ENCODE data around the gene TOR1B.
A peak's percentile ranks its signal among the peaks of the same experiment; 100 is the strongest.

TOR1B gene

DNA sequence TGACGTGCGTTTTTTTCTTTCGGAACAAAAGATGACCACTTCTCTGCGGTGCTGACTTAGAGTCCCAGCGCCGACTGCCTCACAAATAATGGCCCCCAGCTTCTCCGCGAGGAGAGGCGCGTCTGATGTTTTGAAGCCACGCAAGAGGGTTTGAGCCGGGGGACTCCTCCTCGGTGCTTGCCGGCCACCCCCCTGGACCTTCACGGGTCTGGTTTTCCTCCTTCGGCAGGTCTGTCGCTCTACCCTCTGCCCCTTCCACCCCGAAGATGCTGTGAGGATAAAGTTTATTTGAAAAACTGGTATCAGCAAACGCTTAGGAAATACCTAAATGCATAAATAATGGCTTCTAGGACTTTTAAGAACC lies 32.9 kb downstream of the TOR1B start:
- Histone ChIP-seq H2BK5ac (ENCODE audit: low read length) (no peak overlapping the region), H2BK120ac (ENCODE audit: low read depth, low read length) (no peak overlapping the region), H3K14ac (ENCODE audit: low read length) (no peak overlapping the region), H3K4me1 (ENCODE audit: control insufficient read depth in 2 of 2, insufficient read depth in 1 of 2, low read depth in 1 of 2, low read length in 2 of 2) (peaks cover 4 to 7% of the 10 kb centered on the region in 2 donors), H3K9me3 (replicated peaks in 1 of 2; ENCODE audit: control insufficient read depth in 2 of 2, insufficient read depth in 1 of 2, low read depth in 1 of 2, low read length in 2 of 2) (no peaks in the 10 kb centered on the region), H2AK5ac (ENCODE audit: low read depth, low read length) (no peak overlapping the region), H3K18ac (ENCODE audit: low read length) (no peak overlapping the region), H2AFZ (ENCODE audit: low read length) (peak overlapping the region; percentile 92), H4K91ac (ENCODE audit: low read depth, low read length, poor library complexity) (no peak overlapping the region), H2BK15ac (ENCODE audit: low read length) (no peak overlapping the region), H3K27ac (replicated peaks; ENCODE audit: low read length) (no peak overlapping the region), H3K23ac (ENCODE audit: low read depth, low read length, poor library complexity) (no peak overlapping the region), H2BK12ac (ENCODE audit: low read length) (no peak overlapping the region), H3K27me3 (ENCODE audit: control insufficient read depth in 3 of 3, insufficient read depth in 3 of 3, low read depth in 1 of 3, low read length in 3 of 3) (no peaks in the 10 kb centered on the region), H3K79me1 (ENCODE audit: low read depth, low read length) (peaks cover 8% of the 10 kb centered on the region), H3K9ac (ENCODE audit: low read depth, low read length, poor library complexity) (no peak overlapping the region), H3K4ac (ENCODE audit: low read length) (no peak overlapping the region), H3K36me3 (replicated peaks in 1 of 2; ENCODE audit: control insufficient read depth in 2 of 2, insufficient read depth in 2 of 2, low read length in 2 of 2) (peaks cover 5 to 32% of the 10 kb centered on the region in 2 donors), H4K8ac (ENCODE audit: low read depth, low read length) (no peak overlapping the region), H3K4me2 (ENCODE audit: insufficient read depth, low read length, poor library complexity, severe bottlenecking) (peak overlapping the region; percentile 86), H3K4me3 (ENCODE audit: low read length in 2 of 2) (peak overlapping the region; percentile 79 to 84)
- WGBS, 2 donors (ENCODE audit: extremely low coverage in 2 of 2, insufficient read length in 2 of 2, insufficient replicate concordance in 1 of 2) = no CpG with 5 or more reads among the region's 19 CpGs
- DNase-seq (ENCODE audit: low spot score) = no peak

- Histone ChIP-seq H2BK15ac (ENCODE audit: low read length) (no peak overlapping the region), H3K18ac (ENCODE audit: low read length) (no peak overlapping the region), H2AFZ (ENCODE audit: low read length) (peak overlapping the region; percentile 92), H3K4me3 (ENCODE audit: low read length in 2 of 2) (peak overlapping the region in 1 of 2 donors; percentile 79), H3K4me1 (ENCODE audit: control insufficient read depth in 2 of 2, insufficient read depth in 1 of 2, low read depth in 1 of 2, low read length in 2 of 2) (peaks cover 7 to 9% of the 10 kb centered on the region in 2 donors), H3K27me3 (ENCODE audit: control insufficient read depth in 3 of 3, insufficient read depth in 3 of 3, low read depth in 1 of 3, low read length in 3 of 3) (no peaks in the 10 kb centered on the region), H4K8ac (ENCODE audit: low read depth, low read length) (no peak overlapping the region), H2BK5ac (ENCODE audit: low read length) (no peak overlapping the region), H4K91ac (ENCODE audit: low read depth, low read length, poor library complexity) (no peak overlapping the region), H3K9me3 (replicated peaks in 1 of 2; ENCODE audit: control insufficient read depth in 2 of 2, insufficient read depth in 1 of 2, low read depth in 1 of 2, low read length in 2 of 2) (no peaks in the 10 kb centered on the region), H2BK12ac (ENCODE audit: low read length) (no peak overlapping the region), H3K9ac (ENCODE audit: low read depth, low read length, poor library complexity) (peak overlapping the region; percentile 71), H3K4me2 (ENCODE audit: insufficient read depth, low read length, poor library complexity, severe bottlenecking) (peak overlapping the region; percentile 86), H2BK120ac (ENCODE audit: low read depth, low read length) (no peak overlapping the region), H3K4ac (ENCODE audit: low read length) (no peak overlapping the region), H2AK5ac (ENCODE audit: low read depth, low read length) (no peak overlapping the region), H3K14ac (ENCODE audit: low read length) (no peak overlapping the region), H3K23ac (ENCODE audit: low read depth, low read length, poor library complexity) (no peak overlapping the region), H3K36me3 (replicated peaks in 1 of 2; ENCODE audit: control insufficient read depth in 2 of 2, insufficient read depth in 2 of 2, low read length in 2 of 2) (peaks cover 4 to 26% of the 10 kb centered on the region in 2 donors), H3K79me1 (ENCODE audit: low read depth, low read length) (peaks cover 8% of the 10 kb centered on the region), H3K27ac (replicated peaks; ENCODE audit: low read length) (no peak overlapping the region)
- no CpG with 5 or more reads among the region's 16 CpGs for WGBS, 2 donors (ENCODE audit: extremely low coverage in 2 of 2, insufficient read length in 2 of 2, insufficient replicate concordance in 1 of 2)
- DNase-seq (ENCODE audit: low spot score) = no peak
These were observed 33.5 kb downstream of the TOR1B start for GRCh38 chr9:129836311-129837007.

DNA sequence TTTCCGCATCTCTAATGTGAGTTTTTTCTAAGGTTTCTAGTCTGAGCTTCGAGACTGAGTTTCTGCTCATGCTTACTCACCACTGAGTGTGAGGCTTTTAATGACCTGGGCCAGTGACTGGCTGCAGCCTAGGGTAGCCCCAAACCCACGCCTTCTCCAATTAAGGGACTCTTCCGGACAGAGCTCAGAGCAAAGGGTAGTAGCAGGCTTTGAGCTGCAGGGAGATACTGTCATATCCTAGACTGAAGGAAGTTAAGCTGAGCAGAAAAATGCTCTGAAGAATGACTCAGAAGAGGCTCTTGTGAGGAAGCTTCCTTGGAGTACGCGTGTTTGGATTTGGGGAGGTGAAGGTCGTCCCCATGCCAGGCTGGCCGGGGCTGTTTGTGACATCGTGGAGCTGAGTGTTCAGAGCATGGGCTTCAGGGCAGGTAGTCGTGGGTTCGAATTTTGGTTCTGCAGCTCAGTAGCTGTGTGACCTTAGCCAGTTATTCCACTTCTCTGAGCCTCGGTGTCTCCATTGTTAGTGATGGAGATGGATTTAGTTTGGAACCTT lies 35.8 kb downstream of the TOR1B start:
- H3K9ac ChIP-seq (ENCODE audit: low read depth, low read length, poor library complexity) = no peak overlapping the region
- H2BK12ac ChIP-seq (ENCODE audit: low read length) = no peak overlapping the region
- H3K18ac ChIP-seq (ENCODE audit: low read length) = no peak overlapping the region
- no peak for DNase-seq (ENCODE audit: low spot score)
- H3K4ac ChIP-seq (ENCODE audit: low read length) = no peak overlapping the region
- no peak overlapping the region for H2BK5ac ChIP-seq (ENCODE audit: low read length)
- H3K27me3 ChIP-seq (ENCODE audit: control insufficient read depth in 3 of 3, insufficient read depth in 3 of 3, low read depth in 1 of 3, low read length in 3 of 3) = no peaks in the 10 kb centered on the region
- peaks cover 7 to 12% of the 10 kb centered on the region in 2 donors for H3K4me1 ChIP-seq (ENCODE audit: control insufficient read depth in 2 of 2, insufficient read depth in 1 of 2, low read depth in 1 of 2, low read length in 2 of 2)
- no peak overlapping the region for H2BK15ac ChIP-seq (ENCODE audit: low read length)
- no CpG with 5 or more reads among the region's 12 CpGs for WGBS, 2 donors (ENCODE audit: extremely low coverage in 2 of 2, insufficient read length in 2 of 2, insufficient replicate concordance in 1 of 2)
- H3K79me1 ChIP-seq (ENCODE audit: low read depth, low read length) = peaks cover 8% of the 10 kb centered on the region
- H3K14ac ChIP-seq (ENCODE audit: low read length) = no peak overlapping the region
- no peak overlapping the region for H2AFZ ChIP-seq (ENCODE audit: low read length)
- no peak overlapping the region for H4K91ac ChIP-seq (ENCODE audit: low read depth, low read length, poor library complexity)
- H3K4me3 ChIP-seq (ENCODE audit: low read length in 2 of 2) = no peak overlapping the region
- no peak overlapping the region for H4K8ac ChIP-seq (ENCODE audit: low read depth, low read length)
- no peaks in the 10 kb centered on the region for H3K9me3 ChIP-seq (replicated peaks in 1 of 2; ENCODE audit: control insufficient read depth in 2 of 2, insufficient read depth in 1 of 2, low read depth in 1 of 2, low read length in 2 of 2)
- H3K4me2 ChIP-seq (ENCODE audit: insufficient read depth, low read length, poor library complexity, severe bottlenecking) = no peak overlapping the region
- H3K27ac ChIP-seq (replicated peaks; ENCODE audit: low read length) = no peak overlapping the region
- H2BK120ac ChIP-seq (ENCODE audit: low read depth, low read length) = no peak overlapping the region
- no peak overlapping the region for H3K23ac ChIP-seq (ENCODE audit: low read depth, low read length, poor library complexity)
- H3K36me3 ChIP-seq (replicated peaks in 1 of 2; ENCODE audit: control insufficient read depth in 2 of 2, insufficient read depth in 2 of 2, low read length in 2 of 2) = peaks cover 2 to 8% of the 10 kb centered on the region in 2 donors
- no peak overlapping the region for H2AK5ac ChIP-seq (ENCODE audit: low read depth, low read length)

DNA sequence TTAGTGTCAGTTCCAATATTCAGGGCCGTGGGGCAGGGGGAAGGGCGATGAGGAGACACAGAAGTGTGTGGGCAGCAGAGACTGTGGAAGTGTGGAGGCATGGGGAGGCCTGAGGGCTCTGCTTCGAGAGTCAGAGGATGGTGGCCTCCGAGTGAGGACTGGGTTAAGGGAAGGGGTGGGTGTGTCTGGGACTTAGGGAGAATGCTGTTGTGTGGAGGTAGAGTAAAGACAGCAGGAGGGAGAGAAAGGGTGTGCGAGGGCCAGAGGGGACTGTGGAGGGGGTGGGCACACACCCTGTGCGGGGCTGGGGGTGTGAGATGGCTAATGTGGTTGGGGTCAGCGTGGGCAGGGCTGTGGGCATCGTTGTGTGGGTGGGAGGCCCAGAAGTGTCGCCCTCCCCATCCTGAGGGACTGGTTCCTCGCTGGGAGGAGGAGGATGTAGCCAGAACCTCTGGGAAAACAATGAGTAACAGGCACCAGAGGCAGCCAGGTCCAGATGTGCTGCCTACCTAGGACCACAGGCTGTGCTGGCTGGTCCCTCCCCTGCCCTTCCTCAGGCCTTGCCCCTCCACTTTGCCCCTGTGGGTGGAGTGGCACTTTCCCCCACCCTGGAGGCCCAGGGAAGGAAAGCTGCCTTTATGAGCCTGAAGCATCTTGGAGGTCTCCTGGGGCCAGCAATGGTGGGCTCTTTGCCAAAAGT lies 36.5 kb downstream of the TOR1B start:
- H4K91ac ChIP-seq (ENCODE audit: low read depth, low read length, poor library complexity) = no peak overlapping the region
- peaks cover 6% of the 10 kb centered on the region for H3K79me1 ChIP-seq (ENCODE audit: low read depth, low read length)
- H3K4me2 ChIP-seq (ENCODE audit: insufficient read depth, low read length, poor library complexity, severe bottlenecking) = no peak overlapping the region
- H3K27me3 ChIP-seq (ENCODE audit: control insufficient read depth in 3 of 3, insufficient read depth in 3 of 3, low read depth in 1 of 3, low read length in 3 of 3) = no peaks in the 10 kb centered on the region
- H2BK15ac ChIP-seq (ENCODE audit: low read length) = no peak overlapping the region
- no peak overlapping the region for H3K4ac ChIP-seq (ENCODE audit: low read length)
- H3K9me3 ChIP-seq (replicated peaks in 1 of 2; ENCODE audit: control insufficient read depth in 2 of 2, insufficient read depth in 1 of 2, low read depth in 1 of 2, low read length in 2 of 2) = no peaks in the 10 kb centered on the region
- H2AFZ ChIP-seq (ENCODE audit: low read length) = no peak overlapping the region
- WGBS, 2 donors (ENCODE audit: extremely low coverage in 2 of 2, insufficient read length in 2 of 2, insufficient replicate concordance in 1 of 2) = no CpG with 5 or more reads among the region's 10 CpGs
- H3K27ac ChIP-seq (replicated peaks; ENCODE audit: low read length) = no peak overlapping the region
- H2AK5ac ChIP-seq (ENCODE audit: low read depth, low read length) = no peak overlapping the region
- no peak overlapping the region for H2BK120ac ChIP-seq (ENCODE audit: low read depth, low read length)
- H4K8ac ChIP-seq (ENCODE audit: low read depth, low read length) = no peak overlapping the region
- no peak overlapping the region for H3K9ac ChIP-seq (ENCODE audit: low read depth, low read length, poor library complexity)
- H3K4me1 ChIP-seq (ENCODE audit: control insufficient read depth in 2 of 2, insufficient read depth in 1 of 2, low read depth in 1 of 2, low read length in 2 of 2) = peaks cover 4 to 12% of the 10 kb centered on the region in 2 donors
- H3K4me3 ChIP-seq (ENCODE audit: low read length in 2 of 2) = peak overlapping the region in 1 of 2 donors; percentile 61
- H2BK5ac ChIP-seq (ENCODE audit: low read length) = no peak overlapping the region
- no peak overlapping the region for H3K14ac ChIP-seq (ENCODE audit: low read length)
- H3K23ac ChIP-seq (ENCODE audit: low read depth, low read length, poor library complexity) = peak overlapping the region; percentile 52
- no peak overlapping the region for H2BK12ac ChIP-seq (ENCODE audit: low read length)
- peaks cover 2 to 8% of the 10 kb centered on the region in 2 donors for H3K36me3 ChIP-seq (replicated peaks in 1 of 2; ENCODE audit: control insufficient read depth in 2 of 2, insufficient read depth in 2 of 2, low read length in 2 of 2)
- DNase-seq (ENCODE audit: low spot score) = no peak
- H3K18ac ChIP-seq (ENCODE audit: low read length) = no peak overlapping the region

Measured in neuronal stem cell (in vitro differentiated cells).